HepG2 (cell line): ENCODE results near the gene SLC12A9. TPM values are rescaled to one million over a fixed set of nuclear protein-coding genes. Genes with fewer than 3 reads are reported as not detected.

Experiments used
- ARNT2 ChIP-seq: sonication (generic); formaldehyde crosslinking; IDR thresholded peaks from 2 replicates; pipeline ENCODE4 v1.8.0; 2022; ENCODE audit warnings: mild to moderate bottlenecking, low read depth, missing genetic modification reagents, moderate library complexity
- GATA4 ChIP-seq: sonication (generic); IDR thresholded peaks from 2 replicates; pipeline ENCODE4 v1.6.1; 2016; ENCODE audit warnings: antibody characterized with exemption, low read depth, borderline replicate concordance
- GTF2F1 ChIP-seq: fragments of 150-350 bp; IDR thresholded peaks from 2 replicates; pipeline ENCODE4 v1.6.1; 2014; ENCODE audit warnings: low read length
- ONECUT2 ChIP-seq: sonication (generic); formaldehyde crosslinking; IDR thresholded peaks from 2 replicates; pipeline ENCODE4 v1.4.0; 2020; ENCODE audit warnings: missing genetic modification reagents
- RFX3 ChIP-seq: IDR thresholded peaks from 2 replicates; pipeline ENCODE4 v1.6.1; 2016; ENCODE audit warnings: missing biosample characterization, missing genetic modification reagents
- SETDB1 ChIP-seq: sonication (generic); formaldehyde crosslinking; IDR thresholded peaks from 2 replicates; pipeline ENCODE4 v1.5.1; 2020; ENCODE audit warnings: missing genetic modification reagents, mild to moderate bottlenecking, borderline replicate concordance
- SOX6 ChIP-seq, 2 experiments: fragments of 450-650 bp in 1 of 2; sonication (generic) in 1 of 2; formaldehyde crosslinking in 1 of 2; IDR thresholded peaks; 2 replicates each; pipeline versions ENCODE4 v1.4.0 to v1.6.1; 2017 to 2020; ENCODE audit warnings: antibody characterized with exemption in 1 of 2, mild to moderate bottlenecking in 1 of 2, missing genetic modification reagents in 1 of 2
- SPEN ChIP-seq: sonication (generic); formaldehyde crosslinking; IDR thresholded peaks from 2 replicates; pipeline ENCODE4 v1.5.1; 2020; ENCODE audit warnings: low read depth, mild to moderate bottlenecking, missing genetic modification reagents
- STAT5B ChIP-seq: sonication (generic); formaldehyde crosslinking; IDR thresholded peaks from 2 replicates; pipeline ENCODE4 v1.4.0; 2020; ENCODE audit warnings: missing genetic modification reagents
- TCF7 ChIP-seq: sonication (generic); IDR thresholded peaks from 2 replicates; pipeline ENCODE4 v1.6.1; 2016; ENCODE audit warnings: antibody characterized with exemption, low read depth
- TEAD2 ChIP-seq: sonication (generic); formaldehyde crosslinking; IDR thresholded peaks from 2 replicates; pipeline ENCODE4 v1.9.0; 2021; ENCODE audit warnings: missing genetic modification reagents
- YEATS4 ChIP-seq: sonication (generic); formaldehyde crosslinking; IDR thresholded peaks from 2 replicates; pipeline ENCODE4 v1.4.0; 2020; ENCODE audit warnings: missing genetic modification reagents, borderline replicate concordance
- YY1 ChIP-seq: IDR thresholded peaks from 2 replicates; pipeline ENCODE4 v1.6.1; 2011; ENCODE audit warnings: low read length, low read depth, moderate library complexity, mild to moderate bottlenecking; ENCODE audit not compliant: insufficient read depth, insufficient replicate concordance
- ZFYVE20 ChIP-seq: sonication (generic); formaldehyde crosslinking; IDR thresholded peaks from 2 replicates; pipeline ENCODE4 v1.8.0; 2023; ENCODE audit warnings: low read depth, mild to moderate bottlenecking, moderate library complexity, missing genetic modification reagents, borderline replicate concordance
- ZNF274 ChIP-seq: sonication (generic); formaldehyde crosslinking; IDR thresholded peaks from 2 replicates; pipeline ENCODE4 v1.5.1; 2020; ENCODE audit warnings: mild to moderate bottlenecking, missing genetic modification reagents
- ZNF879 ChIP-seq: sonication (generic); formaldehyde crosslinking; IDR thresholded peaks from 2 replicates; pipeline ENCODE4 v1.8.1; 2023; ENCODE audit warnings: missing genetic modification reagents
- polyA plus RNA-seq, 8 experiments: library from polyadenylated mRNA; depleted of rRNA in 3 of 8; stranded (reverse) in 7 of 8; unstranded in 1 of 8; fragments of >200 nt; fragmentation: Illumina TruSeq in 4 of 8; extraction: Trizol in 4 of 8; gene quantifications; 2 replicates each; pipeline versions ENCODE4 v1.2.1 to v1.2.3, GENCODE V29; 2011 to 2016; ENCODE audit warnings: low read depth in 4 of 8, missing spikeins in 1 of 8, mixed read lengths in 1 of 8; ENCODE audit not compliant: insufficient read depth in 1 of 8
- total RNA-seq, 5 experiments: library from RNA; depleted of rRNA; stranded (reverse); fragments of >200 nt; fragmentation: Illumina TruSeq; extraction: Trizol; gene quantifications; 2 replicates each; pipeline ENCODE4 v1.2.3, GENCODE V29; 2016; ENCODE audit warnings: low read depth in 1 of 5
- TF ChIP-seq, protein P1 (sequence below): sonication (generic); formaldehyde crosslinking; IDR thresholded peaks from 2 replicates; pipeline ENCODE4 v1.4.0; 2020; ENCODE audit warnings: missing genetic modification reagents
- TF ChIP-seq, protein P2 (sequence below): sonication (generic); formaldehyde crosslinking; IDR thresholded peaks from 2 replicates; pipeline ENCODE4 v1.5.1; 2020; ENCODE audit warnings: mild to moderate bottlenecking, missing genetic modification reagents, borderline replicate concordance
- TF ChIP-seq, protein P3 (sequence below): sonication (generic); formaldehyde crosslinking; IDR thresholded peaks from 2 replicates; pipeline ENCODE4 v1.4.0; 2020; ENCODE audit warnings: mild to moderate bottlenecking, low read depth, missing genetic modification reagents
- TF ChIP-seq, protein P4 (sequence below): IDR thresholded peaks from 2 replicates; pipeline ENCODE4 v1.6.1; 2016
- TF ChIP-seq, protein P5 (sequence below): sonication (generic); formaldehyde crosslinking; IDR thresholded peaks from 2 replicates; pipeline ENCODE4 v1.4.0; 2020; ENCODE audit warnings: mild to moderate bottlenecking, missing genetic modification reagents, borderline replicate concordance

Gene SLC12A9
- total and polyA plus RNA-seq, 2 of the 13 experiments (the other 11 are each of a cell fraction or from before 2014, with no cell fraction given), result 8.7 to 16.6 TPM

DNA sequence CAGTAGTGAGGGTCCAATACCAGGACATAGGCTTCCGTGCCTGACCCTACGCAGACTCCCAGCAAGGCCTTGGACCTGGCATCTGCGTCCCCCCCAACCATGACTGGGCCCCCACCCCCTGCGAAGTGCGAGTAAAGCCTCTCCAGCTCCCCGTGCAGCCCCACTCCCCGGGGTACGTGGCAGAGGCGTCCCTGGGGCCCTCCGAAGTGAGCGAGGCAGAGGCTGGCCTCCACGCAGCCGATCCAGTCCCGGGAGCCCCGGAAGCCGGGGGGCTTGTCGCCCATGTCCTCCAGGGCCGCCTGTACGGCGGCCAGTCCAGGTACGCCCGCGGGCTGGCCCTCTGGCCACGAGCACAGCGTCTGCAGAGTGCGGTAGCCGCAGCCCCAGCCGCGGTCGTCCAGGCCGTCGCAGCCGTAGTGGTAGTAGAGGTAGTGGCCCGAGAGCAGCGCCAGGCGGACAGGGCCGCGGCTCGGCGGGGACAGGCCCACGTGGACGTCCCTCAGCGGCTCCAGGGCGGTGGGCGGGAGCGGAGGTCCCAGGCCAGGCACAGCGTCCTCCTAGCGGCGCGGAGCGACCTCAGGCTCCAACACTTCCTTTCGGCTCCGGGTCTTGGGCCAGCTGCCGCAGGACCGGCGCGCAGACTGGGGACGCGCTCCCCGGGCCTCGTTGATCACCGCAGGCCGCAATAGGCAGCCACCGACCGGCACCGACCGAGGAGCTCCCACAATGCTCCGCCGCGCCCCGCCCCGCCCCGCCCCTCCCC, 36.7 kb downstream of the SLC12A9 start, which contains the start of gene UFSP1 (continued):
- no peak for TF ChIP-seq TCF7
- TF ChIP-seq, protein P1, sequence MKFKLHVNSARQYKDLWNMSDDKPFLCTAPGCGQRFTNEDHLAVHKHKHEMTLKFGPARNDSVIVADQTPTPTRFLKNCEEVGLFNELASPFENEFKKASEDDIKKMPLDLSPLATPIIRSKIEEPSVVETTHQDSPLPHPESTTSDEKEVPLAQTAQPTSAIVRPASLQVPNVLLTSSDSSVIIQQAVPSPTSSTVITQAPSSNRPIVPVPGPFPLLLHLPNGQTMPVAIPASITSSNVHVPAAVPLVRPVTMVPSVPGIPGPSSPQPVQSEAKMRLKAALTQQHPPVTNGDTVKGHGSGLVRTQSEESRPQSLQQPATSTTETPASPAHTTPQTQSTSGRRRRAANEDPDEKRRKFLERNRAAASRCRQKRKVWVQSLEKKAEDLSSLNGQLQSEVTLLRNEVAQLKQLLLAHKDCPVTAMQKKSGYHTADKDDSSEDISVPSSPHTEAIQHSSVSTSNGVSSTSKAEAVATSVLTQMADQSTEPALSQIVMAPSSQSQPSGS, result peak; percentile 59; the same call in 1 of the 2 replicates
- TF ChIP-seq, protein P2, sequence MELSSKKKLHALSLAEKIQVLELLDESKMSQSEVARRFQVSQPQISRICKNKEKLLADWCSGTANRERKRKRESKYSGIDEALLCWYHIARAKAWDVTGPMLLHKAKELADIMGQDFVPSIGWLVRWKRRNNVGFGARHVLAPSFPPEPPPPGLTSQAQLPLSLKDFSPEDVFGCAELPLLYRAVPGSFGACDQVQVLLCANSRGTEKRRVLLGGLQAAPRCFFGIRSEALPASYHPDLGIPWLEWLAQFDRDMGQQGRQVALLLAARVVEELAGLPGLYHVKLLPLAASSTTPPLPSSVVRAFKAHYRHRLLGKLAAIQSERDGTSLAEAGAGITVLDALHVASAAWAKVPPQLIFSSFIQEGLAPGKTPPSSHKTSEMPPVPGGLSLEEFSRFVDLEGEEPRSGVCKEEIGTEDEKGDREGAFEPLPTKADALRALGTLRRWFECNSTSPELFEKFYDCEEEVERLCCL (CRISPR knock-in tag), result peak; percentile 83
- TF ChIP-seq, protein P3, sequence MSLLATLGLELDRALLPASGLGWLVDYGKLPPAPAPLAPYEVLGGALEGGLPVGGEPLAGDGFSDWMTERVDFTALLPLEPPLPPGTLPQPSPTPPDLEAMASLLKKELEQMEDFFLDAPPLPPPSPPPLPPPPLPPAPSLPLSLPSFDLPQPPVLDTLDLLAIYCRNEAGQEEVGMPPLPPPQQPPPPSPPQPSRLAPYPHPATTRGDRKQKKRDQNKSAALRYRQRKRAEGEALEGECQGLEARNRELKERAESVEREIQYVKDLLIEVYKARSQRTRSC (CRISPR knock-in tag), result no peak
- TF ChIP-seq SETDB1 (CRISPR knock-in tag), result no peak
- TF ChIP-seq TEAD2 (CRISPR knock-in tag), result peak; percentile 92; the same call in 1 of the 2 replicates
- TF ChIP-seq YEATS4 (CRISPR knock-in tag), result peak; percentile 86
- TF ChIP-seq STAT5B (CRISPR knock-in tag), result no peak
- TF ChIP-seq ZFYVE20 (CRISPR knock-in tag), result peak; percentile 54
- TF ChIP-seq GATA4, result no peak
- TF ChIP-seq ARNT2 (CRISPR knock-in tag), result peak; percentile 88
- TF ChIP-seq ONECUT2 (CRISPR knock-in tag), result no peak
- TF ChIP-seq GTF2F1, result no peak
- no peak for TF ChIP-seq SOX6 (IDR thresholded peaks at IDR 0.05)
- peak; percentile 53; the same call in 1 of the 2 replicates for TF ChIP-seq SOX6 (CRISPR knock-in tag; IDR thresholded peaks at IDR 0.05)
- TF ChIP-seq RFX3 (CRISPR knock-in tag), result no peak
- TF ChIP-seq, protein P4, sequence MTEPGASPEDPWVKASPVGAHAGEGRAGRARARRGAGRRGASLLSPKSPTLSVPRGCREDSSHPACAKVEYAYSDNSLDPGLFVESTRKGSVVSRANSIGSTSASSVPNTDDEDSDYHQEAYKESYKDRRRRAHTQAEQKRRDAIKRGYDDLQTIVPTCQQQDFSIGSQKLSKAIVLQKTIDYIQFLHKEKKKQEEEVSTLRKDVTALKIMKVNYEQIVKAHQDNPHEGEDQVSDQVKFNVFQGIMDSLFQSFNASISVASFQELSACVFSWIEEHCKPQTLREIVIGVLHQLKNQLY, result no peak
- TF ChIP-seq, protein P5, sequence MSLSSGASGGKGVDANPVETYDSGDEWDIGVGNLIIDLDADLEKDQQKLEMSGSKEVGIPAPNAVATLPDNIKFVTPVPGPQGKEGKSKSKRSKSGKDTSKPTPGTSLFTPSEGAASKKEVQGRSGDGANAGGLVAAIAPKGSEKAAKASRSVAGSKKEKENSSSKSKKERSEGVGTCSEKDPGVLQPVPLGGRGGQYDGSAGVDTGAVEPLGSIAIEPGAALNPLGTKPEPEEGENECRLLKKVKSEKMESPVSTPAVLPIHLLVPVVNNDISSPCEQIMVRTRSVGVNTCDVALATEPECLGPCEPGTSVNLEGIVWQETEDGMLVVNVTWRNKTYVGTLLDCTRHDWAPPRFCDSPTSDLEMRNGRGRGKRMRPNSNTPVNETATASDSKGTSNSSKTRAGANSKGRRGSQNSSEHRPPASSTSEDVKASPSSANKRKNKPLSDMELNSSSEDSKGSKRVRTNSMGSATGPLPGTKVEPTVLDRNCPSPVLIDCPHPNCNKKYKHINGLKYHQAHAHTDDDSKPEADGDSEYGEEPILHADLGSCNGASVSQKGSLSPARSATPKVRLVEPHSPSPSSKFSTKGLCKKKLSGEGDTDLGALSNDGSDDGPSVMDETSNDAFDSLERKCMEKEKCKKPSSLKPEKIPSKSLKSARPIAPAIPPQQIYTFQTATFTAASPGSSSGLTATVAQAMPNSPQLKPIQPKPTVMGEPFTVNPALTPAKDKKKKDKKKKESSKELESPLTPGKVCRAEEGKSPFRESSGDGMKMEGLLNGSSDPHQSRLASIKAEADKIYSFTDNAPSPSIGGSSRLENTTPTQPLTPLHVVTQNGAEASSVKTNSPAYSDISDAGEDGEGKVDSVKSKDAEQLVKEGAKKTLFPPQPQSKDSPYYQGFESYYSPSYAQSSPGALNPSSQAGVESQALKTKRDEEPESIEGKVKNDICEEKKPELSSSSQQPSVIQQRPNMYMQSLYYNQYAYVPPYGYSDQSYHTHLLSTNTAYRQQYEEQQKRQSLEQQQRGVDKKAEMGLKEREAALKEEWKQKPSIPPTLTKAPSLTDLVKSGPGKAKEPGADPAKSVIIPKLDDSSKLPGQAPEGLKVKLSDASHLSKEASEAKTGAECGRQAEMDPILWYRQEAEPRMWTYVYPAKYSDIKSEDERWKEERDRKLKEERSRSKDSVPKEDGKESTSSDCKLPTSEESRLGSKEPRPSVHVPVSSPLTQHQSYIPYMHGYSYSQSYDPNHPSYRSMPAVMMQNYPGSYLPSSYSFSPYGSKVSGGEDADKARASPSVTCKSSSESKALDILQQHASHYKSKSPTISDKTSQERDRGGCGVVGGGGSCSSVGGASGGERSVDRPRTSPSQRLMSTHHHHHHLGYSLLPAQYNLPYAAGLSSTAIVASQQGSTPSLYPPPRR (CRISPR knock-in tag), result no peak
- no peak; the same call in 1 of the 2 replicates for TF ChIP-seq ZNF879 (CRISPR knock-in tag)
- peak; percentile 10 for TF ChIP-seq YY1
- TF ChIP-seq ZNF274 (CRISPR knock-in tag), result peak; percentile 69
- TF ChIP-seq SPEN, result peak; percentile 91
